CD14-positive monocyte (primary cell): Measurements from ENCODE around the gene CENPT. TPM values are rescaled to one million over a fixed set of nuclear protein-coding genes. Genes with fewer than 3 reads are reported as not detected.

Experiments
- DNase-seq, 3 donors: peaks; one replicate each; pipeline ENCODE4 v3.0.0-alpha.2; 2011 to 2022
- H2AFZ ChIP-seq: 2 replicates; pipeline ENCODE4 v1.6.0; 2012; ENCODE audit warnings: mild to moderate bottlenecking, low read depth, low read length, inconsistent platforms; ENCODE audit not compliant: insufficient read depth, poor library complexity, severe bottlenecking
- H3K27ac ChIP-seq, 2 donors: 1 replicate in 1 of 2; 2 replicates in 1 of 2; pipeline ENCODE4 v1.5.1; 2012 to 2013; ENCODE audit warnings: low read length in 2 of 2, control low read depth in 1 of 2, inconsistent platforms in 1 of 2, low read depth in 1 of 2, mild to moderate bottlenecking in 1 of 2
- H3K27me3 ChIP-seq, 2 donors: one replicate each; pipeline versions ENCODE4 v1.6.0 to v1.6.1; 2011 to 2013; ENCODE audit warnings: low read length in 2 of 2; ENCODE audit not compliant: control insufficient read depth in 2 of 2, insufficient read depth in 2 of 2
- H3K36me3 ChIP-seq, 2 donors: replicated peaks in 1 of 2; 1 replicate in 1 of 2; 2 replicates in 1 of 2; pipeline versions ENCODE4 v1.5.1 to v1.6.1; 2012 to 2013; ENCODE audit warnings: low read length in 2 of 2, control low read depth in 1 of 2, inconsistent platforms in 1 of 2, mild to moderate bottlenecking in 1 of 2; ENCODE audit not compliant: insufficient read depth in 2 of 2, control insufficient read depth in 1 of 2
- H3K4me1 ChIP-seq, 2 donors: 1 replicate in 1 of 2; 2 replicates in 1 of 2; pipeline versions ENCODE4 v1.5.1 to v1.6.1; 2012 to 2013; ENCODE audit warnings: low read length in 2 of 2, control low read depth in 1 of 2, inconsistent platforms in 1 of 2, mild to moderate bottlenecking in 1 of 2, moderate library complexity in 1 of 2; ENCODE audit not compliant: insufficient read depth in 2 of 2, control insufficient read depth in 1 of 2
- H3K4me2 ChIP-seq: replicated peaks from 2 replicates; pipeline ENCODE3; 2012; ENCODE audit warnings: low read length, moderate library complexity, mild to moderate bottlenecking; ENCODE audit not compliant: poor library complexity, severe bottlenecking; ENCODE audit errors: extremely low read depth
- H3K4me3 ChIP-seq, 3 experiments: fragments of 200-600 bp in 1 of 3; sonication (generic) in 1 of 3; replicated peaks in 1 of 3; 1 replicate in 2 of 3; 2 replicates in 1 of 3; pipeline ENCODE4 v1.5.1; 2011 to 2013; ENCODE audit warnings: low read length in 3 of 3, mild to moderate bottlenecking in 3 of 3, control low read depth in 2 of 3, low read depth in 2 of 3, inconsistent platforms in 1 of 3, moderate library complexity in 1 of 3
- H3K79me2 ChIP-seq: 2 replicates; pipeline ENCODE4 v1.6.0; 2012; ENCODE audit warnings: mild to moderate bottlenecking, control low read depth, inconsistent platforms, low read length, moderate library complexity; ENCODE audit not compliant: insufficient read depth
- H3K9ac ChIP-seq: 2 replicates; pipeline ENCODE4 v1.6.0; 2017; ENCODE audit warnings: low read length, mild to moderate bottlenecking; ENCODE audit not compliant: insufficient read depth, poor library complexity, severe bottlenecking
- H3K9me3 ChIP-seq, 2 donors: replicated peaks in 1 of 2; 1 replicate in 1 of 2; 2 replicates in 1 of 2; pipeline versions ENCODE4 v1.5.1 to v1.6.1; 2012 to 2013; ENCODE audit warnings: low read length in 2 of 2, control low read depth in 1 of 2; ENCODE audit not compliant: control insufficient read depth in 1 of 2, insufficient read depth in 1 of 2
- H4K20me1 ChIP-seq: 2 replicates; pipeline ENCODE4 v1.6.0; 2012; ENCODE audit warnings: mild to moderate bottlenecking, low read length, control low read depth, moderate library complexity; ENCODE audit not compliant: insufficient read depth
- H3K27ac Mint-ChIP-seq, 7 donors: one replicate each; pipeline ENCODE4 v1.8.0; 2020; ENCODE audit warnings: mild to moderate bottlenecking in 7 of 7, mixed read lengths in 7 of 7, moderate library complexity in 6 of 7, inconsistent platforms in 2 of 7
- H3K27me3 Mint-ChIP-seq, 3 donors: one replicate each; pipeline ENCODE4 v1.8.0; 2021 to 2022; ENCODE audit warnings: low read depth in 3 of 3, mild to moderate bottlenecking in 3 of 3, mixed read lengths in 3 of 3, moderate library complexity in 3 of 3, inconsistent platforms in 1 of 3
- H3K36me3 Mint-ChIP-seq, 2 donors: one replicate each; pipeline ENCODE4 v1.8.0; 2020; ENCODE audit warnings: mixed read lengths in 2 of 2, inconsistent platforms in 1 of 2, mild to moderate bottlenecking in 1 of 2
- H3K4me1 Mint-ChIP-seq: one replicate; pipeline ENCODE4 v1.8.0; 2020; ENCODE audit warnings: mild to moderate bottlenecking, mixed read lengths
- H3K4me3 Mint-ChIP-seq, 2 donors: one replicate each; pipeline ENCODE4 v1.8.0; 2020; ENCODE audit warnings: mild to moderate bottlenecking in 2 of 2, mixed read lengths in 2 of 2, moderate library complexity in 1 of 2
- H3K9me3 Mint-ChIP-seq, 7 donors: one replicate each; pipeline ENCODE4 v1.8.0; 2020 to 2022; ENCODE audit warnings: mixed read lengths in 7 of 7, mild to moderate bottlenecking in 6 of 7, moderate library complexity in 6 of 7, inconsistent platforms in 2 of 7
- CTCF ChIP-seq: fragments of 200-600 bp; IDR thresholded peaks from one replicate; pipeline ENCODE4 v1.8.0; 2022; ENCODE audit warnings: antibody characterized with exemption, mild to moderate bottlenecking
- WGBS: methylation state at CpG from one replicate; pipeline ENCODE4 v1.1.5; 2013; ENCODE audit warnings: missing lambda C conversion rate; ENCODE audit not compliant: insufficient coverage; 5-methylcytosine and 5-hydroxymethylcytosine counted together
- intact Hi-C, 2 donors: fragments of 100-400 bp; cut with micrococcal nuclease; formaldehyde crosslinking; loops; one replicate each; pipeline versions ENCODE4 v1.15.0 to v1.15.1; 2023
- polyA plus RNA-seq, 3 donors: library from polyadenylated mRNA; depleted of rRNA in 1 of 3; unstranded in 2 of 3; stranded (reverse) in 1 of 3; fragments of 300-500 nt in 2 of 3; fragments of >200 nt in 1 of 3; fragmentation: Illumina TruSeq in 2 of 3; gene quantifications; 1 replicate in 2 of 3; 2 replicates in 1 of 3; pipeline ENCODE4 v1.2.3, GENCODE V29; 2012 to 2021

The CENPT gene
- polyA plus RNA-seq, 3 donors, result 8.3 to 120 (median 12.4) TPM

- peaks cover 13 to 20% of the 10 kb centered on the region in 2 donors for H3K4me1 ChIP-seq
- no peak for TF ChIP-seq CTCF
- H3K4me3 Mint-ChIP-seq, result no peak overlapping the region
- H3K27ac Mint-ChIP-seq, result no peak overlapping the region
- H3K9ac ChIP-seq, result peak overlapping the region; percentile 81
- no peaks in the 10 kb centered on the region for H3K9me3 ChIP-seq
- 89% methylated on average over 3 of the region's 10 CpGs for WGBS
- no peaks in the 10 kb centered on the region for H4K20me1 ChIP-seq
- peak overlapping the region in 1 of 3 experiments; percentile 88 for H3K4me3 ChIP-seq
- H3K27me3 Mint-ChIP-seq, result peaks cover 1 to 5% (median 2%) of the 10 kb centered on the region in 3 donors
- peaks cover 27 to 29% of the 10 kb centered on the region in 2 donors for H3K36me3 ChIP-seq
- H3K27ac ChIP-seq, result no peak overlapping the region
- H3K4me2 ChIP-seq, result peak overlapping the region; percentile 93
- H3K36me3 Mint-ChIP-seq, result peaks cover 23 to 30% of the 10 kb centered on the region in 2 donors
- intact Hi-C loops, result loop anchor here in 1 of 2 donors (5.0 kb wide), 1 partner anchor 38 kb away; the partner anchor contains the start of gene EDC4
- peak overlapping the region; percentile 93 for H2AFZ ChIP-seq
- no peaks in the 10 kb centered on the region for H3K9me3 Mint-ChIP-seq
- no peak for DNase-seq
- no peaks in the 10 kb centered on the region for H3K27me3 ChIP-seq
- peaks cover 10% of the 10 kb centered on the region for H3K4me1 Mint-ChIP-seq
- H3K79me2 ChIP-seq, result peaks cover 18% of the 10 kb centered on the region
These were observed 13.3 kb downstream of the CENPT start for GRCh38 chr16:67834242-67834614.

- H3K4me3 Mint-ChIP-seq, result peak overlapping the region; percentile 82 to 87
- Histone ChIP-seq H3K4me1 (peaks cover 13 to 20% of the 10 kb centered on the region in 2 donors), H3K9me3 (no peaks in the 10 kb centered on the region), H3K4me2 (peak overlapping the region; percentile 93), H4K20me1 (no peaks in the 10 kb centered on the region), H3K79me2 (peaks cover 18% of the 10 kb centered on the region), H3K36me3 (peaks cover 33 to 35% of the 10 kb centered on the region in 2 donors), H3K9ac (peak overlapping the region; percentile 81), H3K27ac (peak overlapping the region in 1 of 2 donors; percentile 70), H3K4me3 (peak overlapping the region; percentile 69 to 88 (median 74)), H2AFZ (peak overlapping the region; percentile 93), H3K27me3 (no peaks in the 10 kb centered on the region)
- intact Hi-C loops, result loop anchor here in 1 of 2 donors (1.0 to 5.0 kb wide), 2 partner anchors 13 to 39 kb away; partner anchors contain the start of genes EDC4 and NUTF2
- no peak for TF ChIP-seq CTCF
- DNase-seq, result peak; percentile 84 to 89 (median 86)
- H3K27ac Mint-ChIP-seq, result peak overlapping the region in 6 of 7 donors; percentile 60 to 79 (median 68)
- under 1% methylated on average over 47 of the region's 49 CpGs for WGBS
- peaks cover 1 to 5% (median 2%) of the 10 kb centered on the region in 3 donors for H3K27me3 Mint-ChIP-seq
- peaks cover 29 to 36% of the 10 kb centered on the region in 2 donors for H3K36me3 Mint-ChIP-seq
- peaks cover 10% of the 10 kb centered on the region for H3K4me1 Mint-ChIP-seq
- H3K9me3 Mint-ChIP-seq, result no peaks in the 10 kb centered on the region
These were observed 13.9 kb downstream of the CENPT start for GRCh38 chr16:67833415-67834241.
